Effector memory CD4-positive, alpha-beta T cell (primary cell): ENCODE data around the gene ATP2B1.

Experiments used
- DNase-seq, 3 donors: peaks; one replicate each; pipeline ENCODE4 v3.0.0-alpha.2; 2020
- H3K27ac ChIP-seq: 2 replicates; pipeline ENCODE4 v1.7.0; 2013; ENCODE audit warnings: mild to moderate bottlenecking, low read length, moderate library complexity; ENCODE audit not compliant: insufficient read depth, poor library complexity, severe bottlenecking
- H3K27me3 ChIP-seq: replicated peaks from 2 replicates; pipeline ENCODE4 v1.7.0; 2013; ENCODE audit warnings: mild to moderate bottlenecking, low read length; ENCODE audit not compliant: insufficient read depth, control insufficient read depth, poor library complexity, severe bottlenecking
- H3K36me3 ChIP-seq: 2 replicates; pipeline ENCODE4 v1.7.0; 2013; ENCODE audit warnings: mild to moderate bottlenecking, low read length, moderate library complexity; ENCODE audit not compliant: control insufficient read depth, insufficient read depth
- H3K4me1 ChIP-seq: 2 replicates; pipeline ENCODE4 v1.7.0; 2013; ENCODE audit warnings: low read length, mild to moderate bottlenecking; ENCODE audit not compliant: control insufficient read depth, insufficient read depth, poor library complexity, severe bottlenecking
- H3K4me3 ChIP-seq: 2 replicates; pipeline ENCODE4 v1.7.0; 2013; ENCODE audit warnings: low read length, low read depth, mild to moderate bottlenecking; ENCODE audit not compliant: insufficient read depth, poor library complexity, severe bottlenecking
- H3K9me3 ChIP-seq: 2 replicates; pipeline ENCODE4 v1.7.0; 2013; ENCODE audit warnings: mild to moderate bottlenecking, low read length, moderate library complexity; ENCODE audit not compliant: control insufficient read depth

The ATP2B1 gene

GRCh38 chr12:89559753-89560152 is 148.9 kb downstream of the ATP2B1 start:
- no peaks in the 10 kb centered on the region for H3K36me3 ChIP-seq
- H3K4me3 ChIP-seq = no peak overlapping the region
- H3K4me1 ChIP-seq = no peaks in the 10 kb centered on the region
- no peak overlapping the region for H3K27ac ChIP-seq
- no peaks in the 10 kb centered on the region for H3K27me3 ChIP-seq
- no peak for DNase-seq
- no peaks in the 10 kb centered on the region for H3K9me3 ChIP-seq

- H3K4me1 ChIP-seq = no peaks in the 10 kb centered on the region
- H3K36me3 ChIP-seq = no peaks in the 10 kb centered on the region
- no peaks in the 10 kb centered on the region for H3K9me3 ChIP-seq
- DNase-seq = no peak
- H3K27me3 ChIP-seq = no peaks in the 10 kb centered on the region
- no peak overlapping the region for H3K27ac ChIP-seq
- H3K4me3 ChIP-seq = no peak overlapping the region
These were observed 151.7 kb downstream of the ATP2B1 start for GRCh38 chr12:89556976-89557375.

DNA sequence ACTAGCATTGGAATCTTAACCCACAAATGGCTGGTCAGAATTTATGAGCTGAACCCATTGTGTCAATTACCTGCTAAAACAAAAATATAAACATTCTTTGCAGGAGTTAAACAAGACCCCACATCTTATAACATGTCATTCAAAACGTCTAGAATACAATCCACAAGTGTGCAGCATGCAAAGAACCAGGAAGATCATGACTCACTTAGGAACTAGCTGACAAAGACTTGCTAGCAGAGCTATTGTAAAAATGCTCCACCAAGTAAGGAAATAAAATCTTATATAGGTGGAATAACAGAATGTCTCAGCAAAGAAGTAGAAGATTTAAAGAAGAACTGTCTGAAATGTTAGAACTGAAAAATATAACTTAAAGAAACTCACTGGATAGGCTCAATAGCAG is 156.3 kb downstream of the ATP2B1 start:
- DNase-seq = no peak
- Histone ChIP-seq H3K27ac (no peak overlapping the region), H3K36me3 (no peaks in the 10 kb centered on the region), H3K4me1 (no peaks in the 10 kb centered on the region), H3K27me3 (no peaks in the 10 kb centered on the region), H3K9me3 (no peaks in the 10 kb centered on the region), H3K4me3 (no peak overlapping the region)

DNA sequence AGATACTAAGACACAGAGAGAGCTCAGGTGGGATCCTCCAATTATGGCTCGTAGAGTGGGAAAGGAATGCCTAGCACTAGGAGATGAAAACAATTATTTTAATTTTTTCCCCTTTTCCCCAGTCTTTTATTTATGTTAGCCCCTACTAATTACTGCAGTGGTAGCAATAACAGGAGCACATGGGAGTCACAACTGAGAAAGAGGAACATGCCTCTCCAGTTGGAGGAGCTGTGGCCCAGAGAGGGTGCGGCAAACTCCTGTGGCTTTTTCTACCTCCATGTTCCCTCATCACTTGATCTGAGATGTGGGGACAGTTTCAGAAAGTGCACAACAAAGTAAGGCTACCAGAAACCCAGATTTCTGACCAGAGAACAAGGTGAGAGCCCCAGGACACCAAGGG is 156.9 kb downstream of the ATP2B1 start:
- Histone ChIP-seq H3K27ac (no peak overlapping the region), H3K27me3 (no peaks in the 10 kb centered on the region)
- DNase-seq = no peak

GRCh38 chr12:89547101-89547500 is 161.5 kb downstream of the ATP2B1 start:
- Histone ChIP-seq H3K27ac (no peak overlapping the region), H3K4me1 (peaks cover 6% of the 10 kb centered on the region), H3K4me3 (no peak overlapping the region), H3K36me3 (no peaks in the 10 kb centered on the region), H3K9me3 (no peaks in the 10 kb centered on the region), H3K27me3 (no peaks in the 10 kb centered on the region)
- DNase-seq = no peak

More for the DNA sequence above, 156.9 kb downstream of the ATP2B1 start:
- H3K36me3 ChIP-seq = no peaks in the 10 kb centered on the region
- no peaks in the 10 kb centered on the region for H3K9me3 ChIP-seq
- no peak overlapping the region for H3K4me3 ChIP-seq
- no peaks in the 10 kb centered on the region for H3K4me1 ChIP-seq

DNA sequence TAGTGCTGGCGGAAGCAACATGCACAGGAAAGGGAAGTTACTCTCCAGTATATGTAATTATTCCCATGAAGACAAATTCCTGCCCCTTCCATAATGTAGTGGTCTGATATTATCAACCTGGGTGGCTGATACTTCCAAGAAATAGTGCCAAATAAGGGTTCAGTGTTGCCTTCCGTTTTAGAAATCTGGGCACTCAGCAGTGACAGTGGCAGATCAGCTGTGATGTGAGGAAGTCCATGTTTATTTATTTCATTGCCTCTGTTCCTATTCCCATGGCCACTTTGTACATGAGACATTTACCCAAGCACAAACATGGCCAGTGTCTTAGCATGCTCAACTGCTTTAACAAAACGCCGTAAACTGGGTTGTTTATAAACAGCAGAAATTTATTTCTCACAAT is 162.5 kb downstream of the ATP2B1 start:
- Histone ChIP-seq H3K27me3 (no peaks in the 10 kb centered on the region), H3K27ac (no peak overlapping the region), H3K36me3 (no peaks in the 10 kb centered on the region), H3K9me3 (no peaks in the 10 kb centered on the region), H3K4me3 (no peak overlapping the region), H3K4me1 (peaks cover 6% of the 10 kb centered on the region)
- no peak for DNase-seq

- Histone ChIP-seq H3K9me3 (no peaks in the 10 kb centered on the region), H3K4me1 (peaks cover 6% of the 10 kb centered on the region), H3K36me3 (no peaks in the 10 kb centered on the region), H3K27ac (no peak overlapping the region), H3K4me3 (no peak overlapping the region), H3K27me3 (no peaks in the 10 kb centered on the region)
- no peak for DNase-seq
These were observed 163.9 kb downstream of the ATP2B1 start for GRCh38 chr12:89544681-89545184.

- Histone ChIP-seq H3K4me3 (no peak overlapping the region), H3K4me1 (peaks cover 6% of the 10 kb centered on the region)
These were observed 164.6 kb downstream of the ATP2B1 start for GRCh38 chr12:89544022-89544421.

DNA sequence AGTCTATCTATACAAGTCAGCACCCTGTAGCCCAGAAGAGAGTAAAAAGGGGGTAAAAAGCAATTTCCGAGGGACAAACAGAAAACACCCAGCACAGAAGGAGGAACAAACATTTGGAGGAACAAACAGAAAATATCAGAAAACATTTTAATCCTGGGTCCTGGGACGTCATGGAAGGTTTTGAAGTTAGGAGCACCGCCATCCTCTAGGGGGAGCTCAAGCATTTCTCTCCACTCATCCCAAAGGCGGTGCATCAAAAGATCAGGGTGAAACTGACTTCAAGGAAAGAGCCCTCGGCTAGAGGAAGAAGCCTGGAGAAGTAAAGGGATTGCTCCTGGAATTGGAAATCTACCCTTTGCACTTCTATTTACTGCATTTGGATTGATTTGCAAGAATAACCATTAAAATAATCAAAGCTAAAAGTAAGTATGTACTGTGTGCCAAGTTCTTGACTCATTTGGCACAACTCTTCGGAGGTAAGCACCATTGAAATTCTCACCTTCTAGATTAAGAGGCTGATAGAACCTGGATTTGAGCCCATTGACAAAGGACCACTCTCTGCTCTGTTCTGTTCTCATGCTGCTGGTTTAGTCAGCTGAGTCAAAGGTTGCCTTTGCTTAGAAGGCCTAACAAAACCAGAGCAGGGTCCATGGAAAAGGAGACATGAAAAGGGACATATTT is 165.6 kb downstream of the ATP2B1 start:
- Histone ChIP-seq H3K4me3 (no peak overlapping the region), H3K27ac (no peak overlapping the region)

More at GRCh38 chr12:89544022-89544421, 164.6 kb downstream of the ATP2B1 start:
- no peak overlapping the region for H3K27ac ChIP-seq
- no peaks in the 10 kb centered on the region for H3K9me3 ChIP-seq
- no peak for DNase-seq
- H3K36me3 ChIP-seq = no peaks in the 10 kb centered on the region
- no peaks in the 10 kb centered on the region for H3K27me3 ChIP-seq

DNA sequence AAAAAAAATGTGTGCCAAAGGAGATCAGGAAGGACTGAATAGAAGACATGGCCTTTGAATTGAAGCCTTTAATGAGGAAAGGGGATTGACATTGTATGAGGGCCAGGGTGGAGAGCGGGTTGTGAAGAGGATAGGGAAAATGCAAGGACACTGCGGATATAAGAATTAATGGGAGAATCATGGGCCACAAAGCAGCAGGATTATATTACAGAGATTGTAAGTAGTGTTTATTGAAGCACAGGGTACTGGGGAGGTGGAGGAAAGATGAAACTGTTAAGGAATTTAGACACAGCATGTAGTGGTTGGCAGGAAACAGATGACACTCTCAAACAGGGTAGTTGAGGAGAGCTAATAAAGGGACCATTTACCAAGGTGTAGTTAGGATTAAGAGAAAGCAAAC is 166.4 kb downstream of the ATP2B1 start:
- no peaks in the 10 kb centered on the region for H3K9me3 ChIP-seq
- H3K27me3 ChIP-seq = no peaks in the 10 kb centered on the region
- H3K4me1 ChIP-seq = peaks cover 6% of the 10 kb centered on the region
- H3K4me3 ChIP-seq = no peak overlapping the region
- no peak for DNase-seq
- no peaks in the 10 kb centered on the region for H3K36me3 ChIP-seq
- H3K27ac ChIP-seq = no peak overlapping the region

More for the DNA sequence above, 165.6 kb downstream of the ATP2B1 start:
- Histone ChIP-seq H3K36me3 (no peaks in the 10 kb centered on the region), H3K4me1 (peaks cover 6% of the 10 kb centered on the region), H3K9me3 (no peaks in the 10 kb centered on the region), H3K27me3 (no peaks in the 10 kb centered on the region)
- DNase-seq = peak; percentile 21 to 44 (median 27)
